GOT3 (cell line): Measurements from ENCODE around the gene DCK.
"Not testable (repeated sequence)": the region's sequence is repeated elsewhere in the genome, so short reads cannot be mapped to it uniquely, and the experiment has no call there.

Experiments used
- DNase-seq: peaks from one replicate; lab custom pipeline; 2025; ENCODE audit warnings: mixed read lengths; lab: John Stamatoyannopoulos, UW

The DCK gene

GRCh38 chr4:70993181-70994068 is at the start of gene DCK:
Gene DCK (plus strand): TSS chr4:70993649. CDS start chr4:70993836, 187 bp downstream.
- DNase-seq: peak; percentile 66

GRCh38 chr4:70945046-70945445 is 48.4 kb upstream of the DCK start:
- DNase-seq: no peak

GRCh38 chr4:70945452-70946055 is 47.9 kb upstream of the DCK start:
- no peak for DNase-seq

- no peak for DNase-seq
These were observed 46.5 kb upstream of the DCK start for GRCh38 chr4:70946939-70947338.

- DNase-seq: no peak
These were observed 44.7 kb upstream of the DCK start for GRCh38 chr4:70948665-70949260.

- no peak for DNase-seq
These were observed 39.4 kb upstream of the DCK start for GRCh38 chr4:70954032-70954431.

GRCh38 chr4:70956549-70957210 is 36.8 kb upstream of the DCK start:
- DNase-seq: no peak

- DNase-seq: no peak
These were observed 34.8 kb upstream of the DCK start for GRCh38 chr4:70958681-70959080.

GRCh38 chr4:70969076-70969475 is 24.4 kb upstream of the DCK start:
- DNase-seq: no peak

- no peak for DNase-seq
These were observed 17.2 kb upstream of the DCK start for GRCh38 chr4:70976252-70976651.

- DNase-seq: no peak
These were observed 13.9 kb upstream of the DCK start for GRCh38 chr4:70979445-70980008.

- DNase-seq: no peak
These were observed 13.3 kb upstream of the DCK start for GRCh38 chr4:70980196-70980595.

- no peak for DNase-seq
These were observed 9.3 kb upstream of the DCK start for GRCh38 chr4:70984106-70984505.

- DNase-seq: no peak
These were observed 8.9 kb upstream of the DCK start for GRCh38 chr4:70984589-70984988.

GRCh38 chr4:70991596-70991995 is 1.9 kb upstream of the DCK start:
- no peak for DNase-seq

GRCh38 chr4:70992391-70992881 is 1.0 kb upstream of the DCK start:
- DNase-seq: no peak

- no peak for DNase-seq
These were observed 569 bp downstream of the DCK start for GRCh38 chr4:70994069-70994366.

- no peak for DNase-seq
These were observed 1.1 kb downstream of the DCK start for GRCh38 chr4:70994387-70995099.

- no peak for DNase-seq
These were observed 2.5 kb downstream of the DCK start for GRCh38 chr4:70996018-70996360.

- DNase-seq: no peak
These were observed 3.6 kb downstream of the DCK start for GRCh38 chr4:70997036-70997435.

GRCh38 chr4:70997546-70997945 is 4.1 kb downstream of the DCK start:
- no peak for DNase-seq

GRCh38 chr4:70999639-71000038 is 6.2 kb downstream of the DCK start:
- not testable (repeated sequence) for DNase-seq
